Endodermal cell (in vitro differentiated cells): Measurements from ENCODE around the gene EPHX1. TPM values are rescaled to one million over a fixed set of nuclear protein-coding genes. Genes with fewer than 3 reads are reported as not detected.
A peak's percentile ranks its signal among the peaks of the same experiment; 100 is the strongest.

Experiments
- DNase-seq: peaks from one replicate; pipeline ENCODE4 v3.0.0-alpha.2; 2017
- H3K27ac ChIP-seq: 2 replicates; pipeline ENCODE4 v1.5.1; 2013; ENCODE audit warnings: mild to moderate bottlenecking, low read depth, low read length, moderate library complexity
- H3K27me3 ChIP-seq: 2 replicates; pipeline ENCODE4 v1.6.1; 2013; ENCODE audit warnings: mild to moderate bottlenecking, low read length, moderate library complexity; ENCODE audit not compliant: insufficient read depth, control insufficient read depth, poor library complexity, severe bottlenecking
- H3K36me3 ChIP-seq: 2 replicates; pipeline ENCODE4 v1.7.0; 2013; ENCODE audit warnings: mild to moderate bottlenecking, low read length, moderate library complexity; ENCODE audit not compliant: control insufficient read depth, insufficient read depth
- H3K4me1 ChIP-seq: one replicate; pipeline ENCODE4 v1.7.0; 2013; ENCODE audit warnings: low read length; ENCODE audit not compliant: control insufficient read depth, insufficient read depth
- H3K4me3 ChIP-seq: 2 replicates; pipeline ENCODE4 v1.5.1; 2013; ENCODE audit warnings: mild to moderate bottlenecking, low read length, moderate library complexity
- H3K9ac ChIP-seq: 2 replicates; pipeline ENCODE4 v1.6.1; 2013; ENCODE audit warnings: mild to moderate bottlenecking, low read length, moderate library complexity; ENCODE audit not compliant: poor library complexity, severe bottlenecking; ENCODE audit errors: extremely low read depth
- H3K9me3 ChIP-seq: 2 replicates; pipeline ENCODE4 v1.6.1; 2013; ENCODE audit warnings: mild to moderate bottlenecking, low read length, moderate library complexity; ENCODE audit not compliant: control insufficient read depth
- H3K27ac Mint-ChIP-seq: 2 replicates; pipeline ENCODE4 v1.8.0; 2020; ENCODE audit warnings: mixed read lengths
- H3K27me3 Mint-ChIP-seq: 2 replicates; pipeline ENCODE4 v1.8.0; 2021; ENCODE audit warnings: mild to moderate bottlenecking, mixed read lengths; ENCODE audit not compliant: insufficient read depth
- H3K36me3 Mint-ChIP-seq: 2 replicates; pipeline ENCODE4 v1.8.0; 2020; ENCODE audit warnings: low read depth, mixed read lengths
- H3K4me1 Mint-ChIP-seq: 2 replicates; pipeline ENCODE4 v1.8.0; 2020; ENCODE audit warnings: mixed read lengths
- H3K4me3 Mint-ChIP-seq: 2 replicates; pipeline ENCODE4 v1.8.0; 2020; ENCODE audit warnings: mild to moderate bottlenecking, moderate library complexity, mixed read lengths
- H3K9me3 Mint-ChIP-seq: 2 replicates; pipeline ENCODE4 v1.8.0; 2020; ENCODE audit warnings: mild to moderate bottlenecking, mixed read lengths
- WGBS, 2 experiments: methylation state at CpG; one replicate each; pipeline versions ENCODE4 v1.1.5 to v1.1.7; 2013; ENCODE audit warnings: missing lambda C conversion rate in 2 of 2, mixed read lengths in 1 of 2; ENCODE audit not compliant: insufficient coverage in 1 of 2, insufficient read length in 1 of 2; 5-methylcytosine and 5-hydroxymethylcytosine counted together
- total RNA-seq, 2 donors: library from RNA; stranded (reverse); fragmentation: NEBNext Ultra II Directional in 1 of 2; extraction: Animal tissue kit (Norgen Biotek cat#: 25700) in 1 of 2; gene quantifications; 2 replicates in 1 of 2; 3 replicates in 1 of 2; pipeline ENCODE4 v1.2.1, GENCODE V29; 2021
- TF ChIP-seq, protein P1 (sequence below): fragments of 200-600 bp; sonication (generic); conservative IDR thresholded peaks from 2 replicates; pipeline ENCODE4 v1.5.0; 2021; ENCODE audit warnings: antibody characterized with exemption, mild to moderate bottlenecking

Gene EPHX1
- total RNA-seq, 2 donors from 2014 or later, result 49.2 to 84.1 TPM

DNA sequence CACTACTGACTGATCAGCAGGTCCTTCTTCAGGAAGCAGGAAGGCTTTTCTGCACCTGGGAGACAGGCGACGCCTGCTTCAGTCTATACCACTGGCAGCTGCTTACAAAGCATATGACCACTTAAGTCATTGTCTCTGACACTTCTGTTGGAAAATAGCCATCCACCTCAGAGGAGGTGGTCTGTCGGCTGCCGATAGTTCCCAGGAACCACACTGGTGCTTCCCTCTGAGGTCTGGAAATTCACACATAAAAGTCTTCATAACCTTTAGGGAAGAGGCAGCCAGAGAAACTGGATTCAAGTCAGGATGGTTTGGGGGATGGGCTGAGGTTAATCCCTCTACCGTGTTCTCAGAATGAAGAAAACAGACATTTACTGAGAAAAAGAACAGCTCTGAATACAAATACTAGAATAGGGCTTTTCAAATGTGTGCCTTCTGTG lies 47.9 kb upstream of the EPHX1 start:
- TF ChIP-seq, protein P1, sequence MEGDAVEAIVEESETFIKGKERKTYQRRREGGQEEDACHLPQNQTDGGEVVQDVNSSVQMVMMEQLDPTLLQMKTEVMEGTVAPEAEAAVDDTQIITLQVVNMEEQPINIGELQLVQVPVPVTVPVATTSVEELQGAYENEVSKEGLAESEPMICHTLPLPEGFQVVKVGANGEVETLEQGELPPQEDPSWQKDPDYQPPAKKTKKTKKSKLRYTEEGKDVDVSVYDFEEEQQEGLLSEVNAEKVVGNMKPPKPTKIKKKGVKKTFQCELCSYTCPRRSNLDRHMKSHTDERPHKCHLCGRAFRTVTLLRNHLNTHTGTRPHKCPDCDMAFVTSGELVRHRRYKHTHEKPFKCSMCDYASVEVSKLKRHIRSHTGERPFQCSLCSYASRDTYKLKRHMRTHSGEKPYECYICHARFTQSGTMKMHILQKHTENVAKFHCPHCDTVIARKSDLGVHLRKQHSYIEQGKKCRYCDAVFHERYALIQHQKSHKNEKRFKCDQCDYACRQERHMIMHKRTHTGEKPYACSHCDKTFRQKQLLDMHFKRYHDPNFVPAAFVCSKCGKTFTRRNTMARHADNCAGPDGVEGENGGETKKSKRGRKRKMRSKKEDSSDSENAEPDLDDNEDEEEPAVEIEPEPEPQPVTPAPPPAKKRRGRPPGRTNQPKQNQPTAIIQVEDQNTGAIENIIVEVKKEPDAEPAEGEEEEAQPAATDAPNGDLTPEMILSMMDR, result no peak
- Histone ChIP-seq H3K27ac (peak overlapping the region; percentile 71), H3K9me3 (no peaks in the 10 kb centered on the region), H3K9ac (peak overlapping the region; percentile 3), H3K27me3 (peaks cover 3% of the 10 kb centered on the region), H3K36me3 (no peaks in the 10 kb centered on the region), H3K4me1 (peaks cover 11% of the 10 kb centered on the region), H3K4me3 (no peak overlapping the region)
- Mint-ChIP-seq H3K27ac (peak overlapping the region; percentile 80), H3K4me1 (peaks cover 25% of the 10 kb centered on the region), H3K27me3 (peaks cover 5% of the 10 kb centered on the region), H3K4me3 (no peak overlapping the region), H3K9me3 (no peaks in the 10 kb centered on the region), H3K36me3 (no peaks in the 10 kb centered on the region)
- no peak for DNase-seq
- 76 to 78% methylated on average over 5 of the region's 5 CpGs for WGBS, 2 experiments

DNA sequence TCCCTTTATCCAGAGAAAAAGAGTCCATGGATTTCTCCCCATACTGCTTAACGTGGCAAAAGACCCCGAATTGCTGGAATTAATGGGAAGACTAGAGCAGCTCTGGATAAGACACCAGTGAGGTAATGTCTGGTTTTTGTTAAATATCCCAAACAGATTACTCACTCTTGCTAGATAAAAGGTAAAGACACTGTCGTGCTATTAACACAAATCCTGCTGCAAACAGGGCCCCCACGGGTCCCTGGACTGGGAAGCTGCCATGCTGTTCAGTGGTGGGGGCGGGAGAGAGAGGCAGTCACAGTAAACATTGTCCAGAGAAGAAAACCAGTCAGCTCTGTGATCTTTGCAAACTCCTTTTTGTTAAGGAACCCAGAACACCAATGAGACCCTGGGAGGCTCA lies 47.5 kb upstream of the EPHX1 start:
- no peaks in the 10 kb centered on the region for H3K36me3 Mint-ChIP-seq
- Histone ChIP-seq H3K4me3 (no peak overlapping the region), H3K9me3 (no peaks in the 10 kb centered on the region), H3K4me1 (peaks cover 15% of the 10 kb centered on the region), H3K27me3 (peaks cover 7% of the 10 kb centered on the region), H3K27ac (peak overlapping the region; percentile 71), H3K9ac (peak overlapping the region; percentile 3), H3K36me3 (no peaks in the 10 kb centered on the region)
- H3K4me1 Mint-ChIP-seq, result peaks cover 29% of the 10 kb centered on the region
- no peak for DNase-seq
- peak overlapping the region; percentile 80 for H3K27ac Mint-ChIP-seq
- WGBS, 2 experiments, result 44 to 69% methylated on average over 2 to 5 of the region's 5 CpGs
- H3K27me3 Mint-ChIP-seq, result peaks cover 8% of the 10 kb centered on the region
- H3K4me3 Mint-ChIP-seq, result no peak overlapping the region
- TF ChIP-seq, protein P1, result no peak
- no peaks in the 10 kb centered on the region for H3K9me3 Mint-ChIP-seq

DNA sequence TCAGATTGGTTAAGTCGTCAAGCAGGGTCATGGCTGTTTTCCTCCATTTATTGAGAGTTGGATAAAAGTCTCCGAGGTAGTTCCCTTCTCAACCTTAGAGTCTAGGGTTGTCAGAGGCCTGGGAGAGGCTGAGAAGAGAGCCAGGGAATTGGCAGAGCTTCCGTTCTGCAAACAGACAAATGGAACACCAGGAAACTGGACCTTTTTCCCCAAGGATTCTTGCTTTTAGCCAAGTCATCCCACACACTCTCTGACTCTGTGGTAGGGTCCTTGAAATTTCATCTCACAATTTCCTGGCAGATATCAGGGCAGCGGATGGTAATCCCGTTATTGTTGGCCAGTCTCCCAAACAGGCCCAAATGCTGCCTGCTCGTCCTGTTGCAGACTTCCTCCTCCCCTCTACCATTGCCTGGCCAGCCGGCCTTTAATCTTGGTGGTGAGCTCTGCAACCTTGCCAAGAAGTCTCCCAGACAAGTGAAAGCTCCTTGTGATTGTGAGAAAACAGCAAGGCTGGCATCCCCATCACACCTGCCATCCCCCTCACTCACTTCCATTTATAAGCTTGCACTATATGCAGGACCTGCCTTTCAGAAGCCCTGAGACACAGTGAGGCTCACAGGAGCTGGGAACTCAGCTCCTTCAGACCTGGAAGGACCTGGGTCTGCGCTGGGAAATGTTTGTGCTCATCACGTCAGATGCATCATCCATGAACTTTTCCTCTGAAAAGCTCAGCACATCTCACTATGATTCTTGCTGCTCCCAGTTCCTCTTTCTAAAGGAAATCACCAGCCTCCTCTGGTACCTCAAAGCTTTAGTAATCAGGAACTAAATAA lies 46.0 kb upstream of the EPHX1 start:
- H3K27me3 Mint-ChIP-seq, result peaks cover 8% of the 10 kb centered on the region
- H3K9me3 ChIP-seq, result no peaks in the 10 kb centered on the region
- no peak overlapping the region for H3K27ac Mint-ChIP-seq
- H3K9me3 Mint-ChIP-seq, result no peaks in the 10 kb centered on the region
- no peak overlapping the region for H3K9ac ChIP-seq
- 85 to 92% methylated on average over 9 of the region's 9 CpGs for WGBS, 2 experiments
- H3K27ac ChIP-seq, result no peak overlapping the region
- no peak for DNase-seq
- peaks cover 11% of the 10 kb centered on the region for H3K27me3 ChIP-seq
- H3K36me3 Mint-ChIP-seq, result no peaks in the 10 kb centered on the region
- no peak overlapping the region for H3K4me3 ChIP-seq
- peaks cover 43% of the 10 kb centered on the region for H3K4me1 Mint-ChIP-seq
- TF ChIP-seq, protein P1, result no peak
- peaks cover 22% of the 10 kb centered on the region for H3K4me1 ChIP-seq
- H3K4me3 Mint-ChIP-seq, result no peak overlapping the region
- no peaks in the 10 kb centered on the region for H3K36me3 ChIP-seq
